ENCODE measurements around the gene GMEB2. TPM values are rescaled to one million over a fixed set of nuclear protein-coding genes. Genes with fewer than 3 reads are reported as not detected.
"Not testable (repeated sequence)": the region's sequence is repeated elsewhere in the genome, so short reads cannot be mapped to it uniquely, and the experiment has no call there.

Gene GMEB2
- polyA plus RNA-seq, 1 donor, result 10.5 TPM

GRCh38 chr20:63613863-63614594 lies 12.9 kb downstream of the GMEB2 start:
- WGBS (ENCODE audit: insufficient coverage, low lambda C conversion rate), result no CpG with 5 or more reads among the region's 18 CpGs
- not testable (repeated sequence) for H3K4me3 ChIP-seq (ENCODE audit: low read length); H3K4me1 ChIP-seq (ENCODE audit: control insufficient read depth, insufficient read depth, low read length); H3K27ac ChIP-seq (ENCODE audit: low read length); H3K27me3 ChIP-seq (ENCODE audit: control insufficient read depth, insufficient read depth, low read length); DNase-seq; H3K9me3 ChIP-seq (ENCODE audit: control insufficient read depth, low read depth, low read length)
- H3K36me3 ChIP-seq (ENCODE audit: control insufficient read depth, insufficient read depth, low read length), result peaks cover 42% of the 10 kb centered on the region

DNA sequence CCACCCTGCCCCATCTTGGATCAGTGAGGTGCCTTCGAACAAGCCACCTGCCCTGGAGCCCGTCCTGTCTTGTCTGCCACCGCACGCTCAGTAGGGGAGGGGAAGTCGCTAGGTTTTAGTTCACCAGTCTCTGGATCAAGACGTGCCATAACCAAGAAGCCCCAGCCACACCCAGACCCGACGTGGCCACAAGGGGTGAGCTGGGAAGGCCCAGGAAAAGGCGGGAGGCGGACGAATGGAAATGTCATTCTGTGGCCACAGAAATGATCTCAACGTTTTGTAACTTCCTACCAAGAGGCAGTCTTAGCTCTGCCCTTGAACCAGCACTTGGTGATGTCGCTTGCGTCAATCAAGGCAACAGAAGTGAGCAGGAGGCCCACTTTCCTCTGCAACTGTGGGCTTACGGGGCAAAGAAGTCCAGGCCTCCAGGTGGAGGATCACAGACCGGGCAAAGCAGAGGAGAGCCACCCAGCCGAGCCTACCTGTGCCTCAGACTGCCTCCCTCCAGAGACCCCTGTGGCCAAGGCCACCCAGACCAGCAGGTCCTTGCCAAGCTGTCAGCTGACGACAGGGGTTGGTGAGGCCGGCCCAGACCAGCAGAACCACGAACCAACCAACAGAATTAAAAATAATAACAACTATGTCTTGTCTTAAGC lies 14.5 kb downstream of the GMEB2 start:
- H3K9me3 ChIP-seq (ENCODE audit: control insufficient read depth, low read depth, low read length), result peaks cover 3% of the 10 kb centered on the region
- no peak overlapping the region for H3K27ac ChIP-seq (ENCODE audit: low read length)
- H3K27me3 ChIP-seq (ENCODE audit: control insufficient read depth, insufficient read depth, low read length), result no peaks in the 10 kb centered on the region
- no peak overlapping the region for H3K4me3 ChIP-seq (ENCODE audit: low read length)
- H3K36me3 ChIP-seq (ENCODE audit: control insufficient read depth, insufficient read depth, low read length), result peaks cover 28% of the 10 kb centered on the region
- H3K4me1 ChIP-seq (ENCODE audit: control insufficient read depth, insufficient read depth, low read length), result no peaks in the 10 kb centered on the region
- WGBS (ENCODE audit: insufficient coverage, low lambda C conversion rate), result no CpG with 5 or more reads among the region's 20 CpGs
- no peak for DNase-seq

DNA sequence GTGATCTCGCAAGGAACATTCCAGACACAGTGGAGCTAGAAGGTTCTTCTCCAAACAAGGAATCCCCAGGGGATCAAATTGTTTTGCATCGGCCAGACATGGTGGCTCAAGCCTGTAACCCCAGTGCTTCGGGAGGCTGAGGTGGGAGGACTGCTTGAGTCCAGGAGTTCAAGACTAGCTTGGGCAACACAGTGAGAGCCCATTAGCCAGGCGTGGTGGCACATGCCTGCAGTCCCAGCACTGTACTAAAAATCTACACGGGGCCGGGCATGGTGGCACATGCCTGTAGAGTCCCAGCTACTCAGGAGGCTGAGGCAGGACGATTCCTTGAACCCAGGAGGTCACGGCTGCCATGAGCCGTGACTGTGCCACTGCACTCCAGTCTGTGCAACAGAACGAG lies 15.3 kb downstream of the GMEB2 start:
- Histone ChIP-seq H3K9me3 (ENCODE audit: control insufficient read depth, low read depth, low read length) (peaks cover 3% of the 10 kb centered on the region), H3K36me3 (ENCODE audit: control insufficient read depth, insufficient read depth, low read length) (peaks cover 21% of the 10 kb centered on the region), H3K4me1 (ENCODE audit: control insufficient read depth, insufficient read depth, low read length) (no peaks in the 10 kb centered on the region), H3K4me3 (ENCODE audit: low read length) (no peak overlapping the region), H3K27me3 (ENCODE audit: control insufficient read depth, insufficient read depth, low read length) (no peaks in the 10 kb centered on the region), H3K27ac (ENCODE audit: low read length) (no peak overlapping the region)
- no CpG with 5 or more reads among the region's 10 CpGs for WGBS (ENCODE audit: insufficient coverage, low lambda C conversion rate)
- DNase-seq, result no peak

- Histone ChIP-seq H3K27me3 (ENCODE audit: control insufficient read depth, insufficient read depth, low read length) (no peaks in the 10 kb centered on the region), H3K27ac (ENCODE audit: low read length) (no peak overlapping the region), H3K4me1 (ENCODE audit: control insufficient read depth, insufficient read depth, low read length) (no peaks in the 10 kb centered on the region), H3K9me3 (ENCODE audit: control insufficient read depth, low read depth, low read length) (peaks cover 3% of the 10 kb centered on the region), H3K36me3 (ENCODE audit: control insufficient read depth, insufficient read depth, low read length) (peaks cover 17% of the 10 kb centered on the region), H3K4me3 (ENCODE audit: low read length) (no peak overlapping the region)
- no CpG with 5 or more reads among the region's 17 CpGs for WGBS (ENCODE audit: insufficient coverage, low lambda C conversion rate)
- no peak for DNase-seq
These were observed 16.1 kb downstream of the GMEB2 start for GRCh38 chr20:63610581-63611435.

DNA sequence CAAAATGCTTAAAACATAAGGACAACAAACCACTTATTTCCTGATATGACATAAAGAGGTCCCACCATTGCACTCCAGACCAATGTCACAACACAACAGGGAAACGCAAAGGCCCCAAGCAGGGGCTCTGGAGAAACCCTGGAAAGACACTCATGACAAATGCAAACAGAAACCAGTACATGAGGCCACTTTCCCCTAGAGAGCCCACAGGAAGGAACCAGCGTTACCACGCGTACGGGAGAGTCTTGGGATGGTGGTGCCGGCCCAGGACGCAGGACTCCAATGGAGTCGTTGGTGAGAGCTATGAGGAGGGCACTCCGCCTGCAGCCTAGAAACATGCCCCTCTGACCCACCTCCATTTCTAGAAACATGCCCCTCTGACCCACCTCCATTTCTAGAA lies 20.2 kb downstream of the GMEB2 start:
- Histone ChIP-seq H3K4me3 (ENCODE audit: low read length) (no peak overlapping the region), H3K4me1 (ENCODE audit: control insufficient read depth, insufficient read depth, low read length) (no peaks in the 10 kb centered on the region), H3K27me3 (ENCODE audit: control insufficient read depth, insufficient read depth, low read length) (no peaks in the 10 kb centered on the region), H3K27ac (ENCODE audit: low read length) (no peak overlapping the region), H3K9me3 (ENCODE audit: control insufficient read depth, low read depth, low read length) (no peaks in the 10 kb centered on the region), H3K36me3 (ENCODE audit: control insufficient read depth, insufficient read depth, low read length) (peaks cover 18% of the 10 kb centered on the region)
- no peak for DNase-seq
- WGBS (ENCODE audit: insufficient coverage, low lambda C conversion rate), result no CpG with 5 or more reads among the region's 9 CpGs

- peaks cover 54% of the 10 kb centered on the region for H3K36me3 ChIP-seq (ENCODE audit: control insufficient read depth, insufficient read depth, low read length)
These were observed 24.6 kb downstream of the GMEB2 start for GRCh38 chr20:63602321-63602720.

GRCh38 chr20:63601679-63602078 lies 25.2 kb downstream of the GMEB2 start:
- H3K9me3 ChIP-seq (ENCODE audit: control insufficient read depth, low read depth, low read length); H3K4me3 ChIP-seq (ENCODE audit: low read length); H3K4me1 ChIP-seq (ENCODE audit: control insufficient read depth, insufficient read depth, low read length); DNase-seq; H3K27ac ChIP-seq (ENCODE audit: low read length); H3K27me3 ChIP-seq (ENCODE audit: control insufficient read depth, insufficient read depth, low read length): not testable (repeated sequence)
- H3K36me3 ChIP-seq (ENCODE audit: control insufficient read depth, insufficient read depth, low read length), result peaks cover 56% of the 10 kb centered on the region
- WGBS (ENCODE audit: insufficient coverage, low lambda C conversion rate), result no CpG with 5 or more reads among the region's 8 CpGs

More at GRCh38 chr20:63602321-63602720, 24.6 kb downstream of the GMEB2 start:
- no peaks in the 10 kb centered on the region for H3K4me1 ChIP-seq (ENCODE audit: control insufficient read depth, insufficient read depth, low read length)
- H3K9me3 ChIP-seq (ENCODE audit: control insufficient read depth, low read depth, low read length), result no peaks in the 10 kb centered on the region
- no CpG with 5 or more reads among the region's 3 CpGs for WGBS (ENCODE audit: insufficient coverage, low lambda C conversion rate)
- H3K4me3 ChIP-seq (ENCODE audit: low read length), result no peak overlapping the region
- H3K27ac ChIP-seq (ENCODE audit: low read length), result no peak overlapping the region
- no peak for DNase-seq
- no peaks in the 10 kb centered on the region for H3K27me3 ChIP-seq (ENCODE audit: control insufficient read depth, insufficient read depth, low read length)

- Histone ChIP-seq H3K4me1 (ENCODE audit: control insufficient read depth, insufficient read depth, low read length) (no peaks in the 10 kb centered on the region), H3K27ac (ENCODE audit: low read length) (no peak overlapping the region), H3K4me3 (ENCODE audit: low read length) (no peak overlapping the region), H3K9me3 (ENCODE audit: control insufficient read depth, low read depth, low read length) (no peaks in the 10 kb centered on the region), H3K36me3 (ENCODE audit: control insufficient read depth, insufficient read depth, low read length) (peaks cover 65% of the 10 kb centered on the region), H3K27me3 (ENCODE audit: control insufficient read depth, insufficient read depth, low read length) (no peaks in the 10 kb centered on the region)
- WGBS (ENCODE audit: insufficient coverage, low lambda C conversion rate), result 100% methylated on average over 2 of the region's 27 CpGs
- no peak for DNase-seq
These were observed 27.4 kb downstream of the GMEB2 start for GRCh38 chr20:63599396-63600050.

DNA sequence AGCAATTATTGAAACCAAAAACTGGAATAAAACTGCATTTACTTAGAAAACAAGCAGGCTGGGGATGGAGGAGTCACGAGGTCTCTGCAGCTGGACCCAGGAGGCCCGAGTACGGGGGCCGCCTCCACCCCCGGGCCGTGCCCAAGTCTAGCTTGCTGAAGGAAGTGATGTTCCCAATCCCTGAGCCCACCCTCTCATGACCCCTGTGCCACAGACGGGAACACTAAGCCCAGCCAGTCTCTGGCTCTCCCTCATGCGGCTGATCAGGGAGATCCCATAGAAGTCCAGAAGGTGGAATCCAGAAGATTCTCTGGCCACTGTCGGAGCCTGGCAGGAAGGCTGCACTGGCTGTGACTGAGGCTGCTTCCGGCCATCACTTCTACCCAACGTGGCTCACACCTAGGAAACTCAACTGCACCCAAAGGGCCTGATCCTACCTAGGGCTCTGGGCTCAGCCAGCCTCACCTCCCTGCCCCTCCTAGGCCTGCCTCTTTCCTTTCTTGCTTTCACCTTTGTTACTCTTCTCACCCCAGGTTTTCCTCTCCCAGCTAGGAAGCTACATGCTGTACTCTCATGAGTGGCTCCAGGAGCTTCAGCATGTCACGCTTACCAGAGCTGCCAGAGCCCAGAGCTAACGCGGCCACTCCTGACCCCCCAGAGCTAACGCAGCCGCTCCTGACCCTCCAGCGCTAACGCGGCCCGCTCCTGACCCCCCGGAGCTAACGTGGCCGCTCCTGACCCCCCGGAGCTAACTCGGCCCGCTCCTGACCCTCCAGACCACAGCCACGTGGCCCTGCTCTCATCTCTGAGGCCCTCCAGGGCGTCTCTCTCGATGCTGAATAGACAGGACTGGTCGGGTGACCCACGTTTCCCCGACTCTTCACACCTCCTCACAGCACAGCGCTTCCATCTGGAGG lies 28.2 kb downstream of the GMEB2 start:
- no peak for DNase-seq
- Histone ChIP-seq H3K27ac (ENCODE audit: low read length) (no peak overlapping the region), H3K36me3 (ENCODE audit: control insufficient read depth, insufficient read depth, low read length) (peaks cover 69% of the 10 kb centered on the region)

More for the DNA sequence above, 28.2 kb downstream of the GMEB2 start:
- Histone ChIP-seq H3K27me3 (ENCODE audit: control insufficient read depth, insufficient read depth, low read length) (no peaks in the 10 kb centered on the region), H3K4me1 (ENCODE audit: control insufficient read depth, insufficient read depth, low read length) (no peaks in the 10 kb centered on the region), H3K9me3 (ENCODE audit: control insufficient read depth, low read depth, low read length) (no peaks in the 10 kb centered on the region), H3K4me3 (ENCODE audit: low read length) (no peak overlapping the region)
- WGBS (ENCODE audit: insufficient coverage, low lambda C conversion rate), result 82% methylated on average over 3 of the region's 33 CpGs

Measured in large intestine (tissue), 3 donors.